Parathyroid adenoma (tissue), 2 donors: Measurements from ENCODE around the gene GGT6.
"Not testable (repeated sequence)": the region's sequence is repeated elsewhere in the genome, so short reads cannot be mapped to it uniquely, and the experiment has no call there.

ENCODE experiments used
- H2AFZ ChIP-seq: fragments of 300-600 bp; sonication (generic); one replicate; pipeline ENCODE4 v1.7.0; 2017; ENCODE audit warnings: antibody characterized with exemption, mild to moderate bottlenecking
- H3K27ac ChIP-seq: fragments of 300-600 bp; sonication (generic); one replicate; pipeline ENCODE4 v1.7.0; 2017
- H3K27me3 ChIP-seq: fragments of 300-600 bp; sonication (generic); one replicate; pipeline ENCODE4 v1.7.0; 2017; ENCODE audit warnings: low read length; ENCODE audit not compliant: control insufficient read depth, insufficient read depth
- H3K36me3 ChIP-seq: fragments of 300-600 bp; sonication (generic); one replicate; pipeline ENCODE4 v1.7.0; 2017; ENCODE audit warnings: low read length; ENCODE audit not compliant: control insufficient read depth, insufficient read depth
- H3K4me1 ChIP-seq: fragments of 300-600 bp; sonication (generic); one replicate; pipeline ENCODE4 v1.7.0; 2017; ENCODE audit warnings: control low read depth
- H3K4me2 ChIP-seq: fragments of 300-600 bp; sonication (generic); one replicate; pipeline ENCODE4 v1.7.0; 2017; ENCODE audit warnings: low read length
- H3K4me3 ChIP-seq: fragments of 300-600 bp; sonication (generic); one replicate; pipeline ENCODE4 v1.7.0; 2017; ENCODE audit warnings: low read depth, low read length
- H3K79me2 ChIP-seq: fragments of 300-600 bp; sonication (generic); one replicate; pipeline ENCODE4 v1.7.0; 2017; ENCODE audit warnings: control low read depth
- H3K9ac ChIP-seq: fragments of 300-600 bp; sonication (generic); one replicate; pipeline ENCODE4 v1.7.0; 2017; ENCODE audit warnings: mild to moderate bottlenecking
- H3K9me3 ChIP-seq: fragments of 300-600 bp; sonication (generic); one replicate; pipeline ENCODE4 v1.7.0; 2017; ENCODE audit warnings: low read length; ENCODE audit not compliant: control insufficient read depth
- CTCF ChIP-seq: fragments of 300-600 bp; sonication (generic); IDR thresholded peaks from one replicate; pipeline ENCODE4 v1.7.0; 2017; ENCODE audit warnings: antibody characterized with exemption, mild to moderate bottlenecking
- donor health status: primary hyperparathyroidism.

Gene GGT6

DNA sequence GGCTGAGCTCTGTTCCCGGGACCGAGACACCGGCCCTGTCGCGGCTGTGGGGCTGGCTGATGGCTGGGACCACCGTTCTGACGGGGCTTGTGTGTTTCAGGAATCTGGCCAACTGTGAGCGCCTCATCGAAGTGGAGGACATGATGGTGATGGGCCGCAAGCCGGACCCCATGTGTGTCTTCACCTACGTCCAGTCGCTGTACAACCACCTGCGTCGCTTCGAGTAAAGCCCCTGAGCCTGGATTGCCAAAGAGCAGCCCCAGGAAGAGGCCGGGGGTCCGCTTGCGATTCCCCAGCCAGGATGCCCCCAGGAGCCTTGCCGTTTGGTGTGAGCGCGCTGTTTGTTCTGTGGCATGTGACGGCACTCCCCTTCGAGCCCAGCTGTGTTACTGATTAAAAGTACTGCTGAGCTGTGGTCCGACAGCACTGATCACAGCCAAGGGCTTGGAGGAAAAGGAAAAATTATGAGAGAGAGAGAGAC lies 46.9 kb upstream of the GGT6 start:
- Histone ChIP-seq H3K27me3 (no peaks in the 10 kb centered on the region), H3K4me3 (no peak overlapping the region), H2AFZ (peak overlapping the region; percentile 59), H3K36me3 (no peaks in the 10 kb centered on the region), H3K27ac (peak overlapping the region; percentile 47), H3K9me3 (no peaks in the 10 kb centered on the region), H3K4me1 (peaks cover 31% of the 10 kb centered on the region), H3K4me2 (peak overlapping the region; percentile 56), H3K79me2 (no peaks in the 10 kb centered on the region), H3K9ac (no peak overlapping the region)
- no peak for TF ChIP-seq CTCF

DNA sequence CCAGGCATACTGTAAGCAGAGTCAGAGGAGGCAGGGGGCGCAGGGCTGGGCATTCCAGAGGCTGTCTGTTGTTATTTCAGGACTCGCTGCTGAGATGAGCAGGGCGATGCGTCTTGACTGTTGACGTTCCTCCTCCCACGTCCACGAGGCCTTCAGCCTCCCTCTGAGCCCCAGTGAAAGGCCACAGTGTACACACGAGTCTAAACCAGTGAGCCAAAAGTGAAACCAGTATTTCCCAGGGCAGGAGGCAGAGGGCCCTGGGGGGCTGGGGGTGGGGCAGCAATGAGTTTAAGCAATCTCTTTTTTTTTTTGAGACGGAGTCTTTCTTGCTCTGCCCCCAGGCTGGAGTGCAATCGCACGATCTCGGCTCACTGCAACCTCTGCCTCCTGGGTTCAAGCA lies 45.4 kb upstream of the GGT6 start:
- H3K4me2 ChIP-seq = no peak overlapping the region
- no peak overlapping the region for H2AFZ ChIP-seq
- TF ChIP-seq CTCF = no peak
- H3K36me3 ChIP-seq = no peaks in the 10 kb centered on the region
- peaks cover 31% of the 10 kb centered on the region for H3K4me1 ChIP-seq
- H3K27me3 ChIP-seq = no peaks in the 10 kb centered on the region
- no peak overlapping the region for H3K9ac ChIP-seq
- no peak overlapping the region for H3K27ac ChIP-seq
- H3K4me3 ChIP-seq = no peak overlapping the region
- no peaks in the 10 kb centered on the region for H3K79me2 ChIP-seq
- no peaks in the 10 kb centered on the region for H3K9me3 ChIP-seq

- not testable (repeated sequence) for H3K9me3 ChIP-seq, H3K79me2 ChIP-seq, H3K9ac ChIP-seq, H3K27me3 ChIP-seq, H3K4me2 ChIP-seq, H3K36me3 ChIP-seq
- Histone ChIP-seq H3K27ac (peak overlapping the region; percentile 67), H2AFZ (peak overlapping the region; percentile 87), H3K4me1 (peaks cover 22% of the 10 kb centered on the region), H3K4me3 (peak overlapping the region; percentile 4)
Observed at GRCh38 chr17:4604736-4605135, 44.4 kb upstream of the GGT6 start.

DNA sequence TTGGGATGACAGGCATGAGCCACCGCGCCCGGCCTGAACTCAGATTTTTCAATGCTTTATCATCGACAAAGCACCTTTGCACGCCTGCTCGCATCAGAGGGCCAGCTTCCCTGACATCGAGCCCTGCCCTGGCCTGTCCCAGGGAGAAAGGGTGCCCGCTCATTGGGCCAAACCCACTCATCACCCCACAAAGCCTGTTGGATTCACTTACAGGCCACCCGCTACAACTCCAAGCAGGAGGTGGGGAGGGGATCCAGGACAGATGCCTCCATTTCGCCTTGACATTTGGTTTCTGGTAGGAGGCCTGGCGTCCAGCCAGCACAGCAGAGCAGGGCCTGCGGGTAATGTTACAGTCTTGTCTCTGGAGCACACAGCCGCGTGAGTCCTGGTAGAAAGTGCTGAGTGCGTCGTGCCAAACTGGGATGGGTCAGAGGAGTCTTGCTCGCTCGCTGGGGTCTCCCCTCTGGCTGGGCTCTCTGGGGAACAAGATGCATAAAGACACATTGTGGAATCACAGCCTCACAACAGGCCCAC lies 43.8 kb upstream of the GGT6 start:
- H3K9me3 ChIP-seq = no peaks in the 10 kb centered on the region
- H3K36me3 ChIP-seq = no peaks in the 10 kb centered on the region
- H3K4me1 ChIP-seq = peaks cover 19% of the 10 kb centered on the region
- no peak overlapping the region for H3K9ac ChIP-seq
- no peaks in the 10 kb centered on the region for H3K27me3 ChIP-seq
- H3K4me3 ChIP-seq = no peak overlapping the region
- H3K27ac ChIP-seq = peak overlapping the region; percentile 67
- peak overlapping the region; percentile 87 for H2AFZ ChIP-seq
- TF ChIP-seq CTCF = no peak
- H3K4me2 ChIP-seq = peak overlapping the region; percentile 54
- no peaks in the 10 kb centered on the region for H3K79me2 ChIP-seq

GRCh38 chr17:4602041-4602440 lies 41.7 kb upstream of the GGT6 start:
- H3K9me3 ChIP-seq = no peaks in the 10 kb centered on the region
- H3K79me2 ChIP-seq = no peaks in the 10 kb centered on the region
- H3K4me1 ChIP-seq = peaks cover 11% of the 10 kb centered on the region
- H3K36me3 ChIP-seq = no peaks in the 10 kb centered on the region
- no peak overlapping the region for H3K4me2 ChIP-seq
- no peak overlapping the region for H3K4me3 ChIP-seq
- no peak overlapping the region for H2AFZ ChIP-seq
- no peaks in the 10 kb centered on the region for H3K27me3 ChIP-seq
- no peak for TF ChIP-seq CTCF
- no peak overlapping the region for H3K27ac ChIP-seq
- H3K9ac ChIP-seq = no peak overlapping the region
